ENCODE data around the gene BTRC.
"Not testable (repeated sequence)": the region's sequence is repeated elsewhere in the genome, so short reads cannot be mapped to it uniquely, and the experiment has no call there.

The BTRC gene

DNA sequence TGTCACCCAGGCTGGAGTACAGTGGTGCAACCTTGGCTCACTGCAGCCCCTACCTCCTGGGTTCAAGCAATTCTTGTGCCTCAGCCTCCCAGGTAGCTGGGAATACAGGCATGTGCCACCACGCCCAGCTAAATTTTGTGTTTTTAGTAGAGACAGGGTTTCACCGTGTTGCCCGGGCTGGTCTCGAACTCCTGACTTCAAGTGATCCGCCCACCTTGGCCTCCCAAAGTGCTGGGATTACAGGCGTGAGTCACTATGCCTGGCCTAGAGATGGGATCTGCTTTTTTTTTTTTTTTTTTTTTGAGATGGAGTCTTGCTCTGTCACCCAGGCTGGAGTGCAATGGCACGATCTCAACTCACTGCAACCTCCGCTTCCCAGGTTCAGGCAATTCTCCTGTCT is 6.1 kb downstream of the BTRC start:
- H3K36me3 ChIP-seq (ENCODE audit: control insufficient read depth in 1 of 2, insufficient read depth in 2 of 2, low read length in 2 of 2); H3K27ac ChIP-seq (ENCODE audit: low read depth, low read length); H3K4me3 ChIP-seq (ENCODE audit: low read depth in 1 of 2, low read length in 2 of 2); H3K9me3 ChIP-seq (ENCODE audit: control insufficient read depth in 1 of 2, low read length in 2 of 2); H3K4me1 ChIP-seq (ENCODE audit: control insufficient read depth in 1 of 2, insufficient read depth in 2 of 2, low read length in 2 of 2); H3K27me3 ChIP-seq (ENCODE audit: control insufficient read depth in 1 of 2, insufficient read depth in 2 of 2, low read length in 2 of 2); H3K9ac ChIP-seq (ENCODE audit: low read depth in 1 of 2, low read length in 2 of 2): not testable (repeated sequence)

DNA sequence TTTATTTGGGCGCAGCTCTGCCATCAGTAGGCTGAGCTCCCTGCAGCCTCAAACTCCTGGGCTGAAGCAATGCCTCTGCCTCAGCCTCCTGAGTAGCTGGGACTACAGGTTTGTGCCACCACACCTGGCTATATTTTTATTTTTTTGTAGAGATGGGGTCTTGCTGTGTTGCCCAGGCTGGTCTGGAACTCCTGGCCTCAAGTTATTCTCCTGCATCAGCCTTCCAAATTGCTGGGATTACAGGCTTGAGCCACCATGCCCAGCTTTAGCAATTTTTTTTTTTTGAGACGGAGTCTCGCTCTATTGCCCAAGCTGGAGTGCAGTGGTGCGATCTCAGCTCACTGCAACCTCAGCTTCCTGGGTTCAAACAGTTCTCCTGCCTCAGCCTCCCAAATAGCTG is 6.9 kb downstream of the BTRC start:
- not testable (repeated sequence) for H3K36me3 ChIP-seq (ENCODE audit: control insufficient read depth in 1 of 2, insufficient read depth in 2 of 2, low read length in 2 of 2); H3K4me3 ChIP-seq (ENCODE audit: low read depth in 1 of 2, low read length in 2 of 2); H3K4me1 ChIP-seq (ENCODE audit: control insufficient read depth in 1 of 2, insufficient read depth in 2 of 2, low read length in 2 of 2); H3K9me3 ChIP-seq (ENCODE audit: control insufficient read depth in 1 of 2, low read length in 2 of 2); H3K9ac ChIP-seq (ENCODE audit: low read depth in 1 of 2, low read length in 2 of 2); H3K27me3 ChIP-seq (ENCODE audit: control insufficient read depth in 1 of 2, insufficient read depth in 2 of 2, low read length in 2 of 2); H3K27ac ChIP-seq (ENCODE audit: low read depth, low read length)

GRCh38 chr10:101363850-101364400 is 10.0 kb downstream of the BTRC start:
- Histone ChIP-seq H3K27ac (ENCODE audit: low read depth, low read length) (no peak overlapping the region), H3K4me1 (ENCODE audit: control insufficient read depth in 1 of 2, insufficient read depth in 2 of 2, low read length in 2 of 2) (no peaks in the 10 kb centered on the region)

GRCh38 chr10:101364721-101365120 is 10.8 kb downstream of the BTRC start:
- H3K4me1 ChIP-seq (ENCODE audit: control insufficient read depth in 1 of 2, insufficient read depth in 2 of 2, low read length in 2 of 2): no peaks in the 10 kb centered on the region
- H3K9me3 ChIP-seq (ENCODE audit: control insufficient read depth in 1 of 2, low read length in 2 of 2): no peaks in the 10 kb centered on the region
- no peaks in the 10 kb centered on the region for H3K27me3 ChIP-seq (ENCODE audit: control insufficient read depth in 1 of 2, insufficient read depth in 2 of 2, low read length in 2 of 2)
- no peak overlapping the region for H3K9ac ChIP-seq (ENCODE audit: low read depth in 1 of 2, low read length in 2 of 2)
- no peak overlapping the region for H3K27ac ChIP-seq (ENCODE audit: low read depth, low read length)
- H3K4me3 ChIP-seq (ENCODE audit: low read depth in 1 of 2, low read length in 2 of 2): no peak overlapping the region
- no peaks in the 10 kb centered on the region for H3K36me3 ChIP-seq (ENCODE audit: control insufficient read depth in 1 of 2, insufficient read depth in 2 of 2, low read length in 2 of 2)

More at GRCh38 chr10:101363850-101364400, 10.0 kb downstream of the BTRC start:
- no peaks in the 10 kb centered on the region for H3K36me3 ChIP-seq (ENCODE audit: control insufficient read depth in 1 of 2, insufficient read depth in 2 of 2, low read length in 2 of 2)
- no peak overlapping the region for H3K4me3 ChIP-seq (ENCODE audit: low read depth in 1 of 2, low read length in 2 of 2)
- H3K9me3 ChIP-seq (ENCODE audit: control insufficient read depth in 1 of 2, low read length in 2 of 2): no peaks in the 10 kb centered on the region
- H3K27me3 ChIP-seq (ENCODE audit: control insufficient read depth in 1 of 2, insufficient read depth in 2 of 2, low read length in 2 of 2): no peaks in the 10 kb centered on the region
- H3K9ac ChIP-seq (ENCODE audit: low read depth in 1 of 2, low read length in 2 of 2): no peak overlapping the region

DNA sequence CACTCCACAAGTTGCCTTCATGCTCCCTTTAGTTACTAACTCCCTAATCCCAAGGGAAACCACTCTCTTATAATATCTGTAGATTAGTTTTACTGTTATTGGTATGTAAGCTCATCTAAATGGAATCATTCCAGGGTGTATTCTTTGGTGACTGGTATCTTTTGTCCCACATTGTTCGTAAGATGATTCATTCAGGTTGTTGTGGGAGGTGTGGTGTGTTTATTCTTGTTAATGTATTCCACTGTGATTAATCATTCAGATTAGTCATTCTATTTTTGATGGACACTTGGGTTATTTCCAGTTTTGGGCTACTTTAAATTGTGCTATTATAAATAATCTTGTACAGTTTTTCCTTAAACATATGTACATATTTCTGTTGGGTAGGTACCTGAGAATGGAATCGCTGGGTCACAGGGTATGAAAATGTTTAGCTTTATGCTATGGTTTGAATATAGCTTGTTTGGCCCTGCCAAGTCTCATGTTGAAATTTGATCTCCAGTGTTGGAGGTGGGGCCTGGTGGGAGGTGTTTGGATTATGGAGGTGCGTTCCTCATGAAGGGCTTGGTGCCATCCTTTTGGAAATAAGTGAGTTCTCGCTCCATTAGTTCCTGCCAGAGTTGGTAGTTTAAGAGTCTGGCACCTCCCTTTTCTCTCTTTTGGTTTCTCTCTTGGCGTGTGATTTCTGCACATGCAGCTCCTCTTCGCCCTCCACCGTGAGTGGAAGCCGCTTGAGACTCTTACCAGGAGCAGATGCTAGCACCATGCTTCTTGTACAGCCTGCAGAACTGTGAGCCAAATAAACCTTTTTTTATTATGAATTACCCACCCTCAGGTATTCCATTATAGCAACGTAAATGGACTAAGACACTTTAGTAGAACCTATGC is 13.8 kb downstream of the BTRC start:
- no peak overlapping the region for H3K4me3 ChIP-seq (ENCODE audit: low read depth in 1 of 2, low read length in 2 of 2)
- no peaks in the 10 kb centered on the region for H3K36me3 ChIP-seq (ENCODE audit: control insufficient read depth in 1 of 2, insufficient read depth in 2 of 2, low read length in 2 of 2)
- H3K4me1 ChIP-seq (ENCODE audit: control insufficient read depth in 1 of 2, insufficient read depth in 2 of 2, low read length in 2 of 2): no peaks in the 10 kb centered on the region
- no peaks in the 10 kb centered on the region for H3K27me3 ChIP-seq (ENCODE audit: control insufficient read depth in 1 of 2, insufficient read depth in 2 of 2, low read length in 2 of 2)
- no peaks in the 10 kb centered on the region for H3K9me3 ChIP-seq (ENCODE audit: control insufficient read depth in 1 of 2, low read length in 2 of 2)
- no peak overlapping the region for H3K27ac ChIP-seq (ENCODE audit: low read depth, low read length)
- no peak overlapping the region for H3K9ac ChIP-seq (ENCODE audit: low read depth in 1 of 2, low read length in 2 of 2)

- Histone ChIP-seq H3K4me3 (ENCODE audit: low read depth in 1 of 2, low read length in 2 of 2) (no peak overlapping the region), H3K4me1 (ENCODE audit: control insufficient read depth in 1 of 2, insufficient read depth in 2 of 2, low read length in 2 of 2) (no peaks in the 10 kb centered on the region), H3K9me3 (ENCODE audit: control insufficient read depth in 1 of 2, low read length in 2 of 2) (no peaks in the 10 kb centered on the region), H3K27me3 (ENCODE audit: control insufficient read depth in 1 of 2, insufficient read depth in 2 of 2, low read length in 2 of 2) (no peaks in the 10 kb centered on the region), H3K9ac (ENCODE audit: low read depth in 1 of 2, low read length in 2 of 2) (no peak overlapping the region), H3K27ac (ENCODE audit: low read depth, low read length) (no peak overlapping the region), H3K36me3 (ENCODE audit: control insufficient read depth in 1 of 2, insufficient read depth in 2 of 2, low read length in 2 of 2) (peaks cover 0 to 3% of the 10 kb centered on the region in 2 donors)
Observed at GRCh38 chr10:101373063-101373462, 19.1 kb downstream of the BTRC start.

DNA sequence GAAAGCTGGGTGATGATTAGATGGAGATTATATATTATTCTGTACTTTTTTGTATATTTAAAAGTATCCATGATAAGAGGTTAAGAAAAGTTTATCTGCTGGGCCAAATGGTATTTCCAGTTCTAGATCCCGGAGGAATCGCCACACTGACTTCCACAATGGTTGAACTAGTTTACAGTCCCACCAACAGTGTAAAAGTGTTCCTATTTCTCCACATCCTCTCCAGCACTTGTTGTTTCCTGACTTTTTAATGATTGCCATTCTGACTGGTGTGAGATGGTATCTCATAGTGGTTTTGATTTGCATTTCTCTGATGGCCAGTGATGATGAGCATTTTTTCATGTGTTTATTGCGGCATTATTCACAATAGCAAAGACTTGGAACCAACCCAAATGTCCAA is 20.0 kb downstream of the BTRC start:
- H3K4me1 ChIP-seq (ENCODE audit: control insufficient read depth in 1 of 2, insufficient read depth in 2 of 2, low read length in 2 of 2); H3K9me3 ChIP-seq (ENCODE audit: control insufficient read depth in 1 of 2, low read length in 2 of 2); H3K4me3 ChIP-seq (ENCODE audit: low read depth in 1 of 2, low read length in 2 of 2); H3K27me3 ChIP-seq (ENCODE audit: control insufficient read depth in 1 of 2, insufficient read depth in 2 of 2, low read length in 2 of 2); H3K27ac ChIP-seq (ENCODE audit: low read depth, low read length); H3K36me3 ChIP-seq (ENCODE audit: control insufficient read depth in 1 of 2, insufficient read depth in 2 of 2, low read length in 2 of 2); H3K9ac ChIP-seq (ENCODE audit: low read depth in 1 of 2, low read length in 2 of 2): not testable (repeated sequence)

DNA sequence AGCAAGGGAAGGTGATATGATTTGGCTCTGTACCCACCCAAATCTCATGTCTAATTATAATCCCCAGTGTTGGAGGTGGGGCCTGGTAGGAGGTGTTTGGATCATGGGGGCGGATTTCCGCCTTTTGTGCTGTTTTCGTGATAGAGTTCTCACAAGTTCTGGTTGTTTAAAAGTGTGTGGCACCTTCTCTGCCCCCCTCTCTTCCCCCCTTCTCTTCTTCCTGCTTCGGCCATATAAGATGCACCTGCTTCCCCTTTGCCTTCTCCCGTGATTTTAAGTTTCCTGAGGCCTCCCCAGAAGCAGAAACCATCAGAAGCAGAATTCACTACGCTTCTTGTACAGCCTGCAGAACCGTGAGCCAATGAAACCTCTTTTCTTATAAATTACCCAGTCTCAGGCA is 21.1 kb downstream of the BTRC start:
- Histone ChIP-seq H3K4me3 (ENCODE audit: low read depth in 1 of 2, low read length in 2 of 2) (no peak overlapping the region), H3K4me1 (ENCODE audit: control insufficient read depth in 1 of 2, insufficient read depth in 2 of 2, low read length in 2 of 2) (no peaks in the 10 kb centered on the region), H3K9me3 (ENCODE audit: control insufficient read depth in 1 of 2, low read length in 2 of 2) (no peaks in the 10 kb centered on the region), H3K36me3 (ENCODE audit: control insufficient read depth in 1 of 2, insufficient read depth in 2 of 2, low read length in 2 of 2) (peaks cover 0 to 3% of the 10 kb centered on the region in 2 donors), H3K9ac (ENCODE audit: low read depth in 1 of 2, low read length in 2 of 2) (no peak overlapping the region), H3K27me3 (ENCODE audit: control insufficient read depth in 1 of 2, insufficient read depth in 2 of 2, low read length in 2 of 2) (no peaks in the 10 kb centered on the region), H3K27ac (ENCODE audit: low read depth, low read length) (no peak overlapping the region)

GRCh38 chr10:101379663-101380352 is 25.8 kb downstream of the BTRC start:
- H3K9me3 ChIP-seq (ENCODE audit: control insufficient read depth in 1 of 2, low read length in 2 of 2): no peaks in the 10 kb centered on the region
- no peaks in the 10 kb centered on the region for H3K4me1 ChIP-seq (ENCODE audit: control insufficient read depth in 1 of 2, insufficient read depth in 2 of 2, low read length in 2 of 2)
- no peak overlapping the region for H3K4me3 ChIP-seq (ENCODE audit: low read depth in 1 of 2, low read length in 2 of 2)
- H3K36me3 ChIP-seq (ENCODE audit: control insufficient read depth in 1 of 2, insufficient read depth in 2 of 2, low read length in 2 of 2): peaks cover 0 to 3% of the 10 kb centered on the region in 2 donors
- H3K27me3 ChIP-seq (ENCODE audit: control insufficient read depth in 1 of 2, insufficient read depth in 2 of 2, low read length in 2 of 2): no peaks in the 10 kb centered on the region
- no peak overlapping the region for H3K9ac ChIP-seq (ENCODE audit: low read depth in 1 of 2, low read length in 2 of 2)
- H3K27ac ChIP-seq (ENCODE audit: low read depth, low read length): no peak overlapping the region

- Histone ChIP-seq H3K4me1 (ENCODE audit: control insufficient read depth in 1 of 2, insufficient read depth in 2 of 2, low read length in 2 of 2) (no peaks in the 10 kb centered on the region), H3K27ac (ENCODE audit: low read depth, low read length) (no peak overlapping the region), H3K9me3 (ENCODE audit: control insufficient read depth in 1 of 2, low read length in 2 of 2) (no peaks in the 10 kb centered on the region), H3K36me3 (ENCODE audit: control insufficient read depth in 1 of 2, insufficient read depth in 2 of 2, low read length in 2 of 2) (peaks cover 0 to 3% of the 10 kb centered on the region in 2 donors), H3K9ac (ENCODE audit: low read depth in 1 of 2, low read length in 2 of 2) (no peak overlapping the region), H3K4me3 (ENCODE audit: low read depth in 1 of 2, low read length in 2 of 2) (no peak overlapping the region), H3K27me3 (ENCODE audit: control insufficient read depth in 1 of 2, insufficient read depth in 2 of 2, low read length in 2 of 2) (no peaks in the 10 kb centered on the region)
Observed at GRCh38 chr10:101380353-101381017, 26.5 kb downstream of the BTRC start.

Data from duodenal mucosa (tissue), 2 donors.